SK-N-SH (cell line): ENCODE measurements around the gene PABPN1L.

ENCODE experiments used
- CHD2 ChIP-seq: fragments of 150-350 bp; IDR thresholded peaks from 2 replicates; pipeline ENCODE4 v1.6.1; 2018; ENCODE audit warnings: low read length; ENCODE audit not compliant: partially characterized antibody
- EP300 ChIP-seq, 2 experiments: IDR thresholded peaks; 2 replicates each; pipeline versions ENCODE4 v1.4.0 to v1.6.1; 2012; ENCODE audit warnings: borderline replicate concordance in 1 of 2, low read depth in 1 of 2, low read length in 1 of 2
- POLR2AphosphoS5 ChIP-seq: IDR thresholded peaks from 2 replicates; pipeline ENCODE4 v1.6.1; 2012; ENCODE audit warnings: low read depth, low read length
- SIN3A ChIP-seq: IDR thresholded peaks from 2 replicates; pipeline ENCODE4 v1.6.1; 2012; ENCODE audit warnings: low read depth, mild to moderate bottlenecking, low read length, moderate library complexity, borderline replicate concordance
- YY1 ChIP-seq: IDR thresholded peaks from 2 replicates; pipeline ENCODE4 v1.4.0; 2012; ENCODE audit warnings: low read depth, mild to moderate bottlenecking
- TF ChIP-seq, protein P1 (sequence below): fragments of 200-600 bp; sonication (generic); IDR thresholded peaks from 2 replicates; pipeline ENCODE4 v1.6.1; 2017; ENCODE audit warnings: antibody characterized with exemption, mild to moderate bottlenecking, moderate library complexity
- TF ChIP-seq, protein P2 (sequence below): IDR thresholded peaks from 2 replicates; pipeline ENCODE4; 2012
- TF ChIP-seq, protein P3 (sequence below): fragments of 150-350 bp; IDR thresholded peaks from 2 replicates; pipeline ENCODE4 v1.6.1; 2017; ENCODE audit warnings: antibody characterized with exemption, low read length, low read depth, borderline replicate concordance

DNA sequence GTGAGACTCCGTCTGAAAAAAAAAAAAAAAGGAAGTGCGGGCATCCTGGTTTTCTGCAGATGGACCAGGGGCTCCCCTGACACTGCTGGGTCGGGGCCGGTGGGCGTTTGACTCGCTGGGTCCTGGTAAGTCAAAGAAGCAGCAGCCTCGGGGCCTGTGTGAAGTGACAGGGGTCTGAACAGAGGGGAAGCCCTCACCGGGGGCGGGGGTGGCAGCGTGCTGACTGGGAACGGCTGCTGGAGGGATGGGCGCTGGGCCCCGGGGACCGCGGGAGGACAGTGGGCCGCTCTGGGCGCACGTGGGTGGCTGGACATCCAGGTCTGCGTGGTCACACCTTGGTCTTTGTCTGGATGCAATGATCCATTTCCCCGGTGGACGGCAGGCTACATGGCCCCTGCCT lies 17.9 kb downstream of the PABPN1L start:
- TF ChIP-seq, protein P1, sequence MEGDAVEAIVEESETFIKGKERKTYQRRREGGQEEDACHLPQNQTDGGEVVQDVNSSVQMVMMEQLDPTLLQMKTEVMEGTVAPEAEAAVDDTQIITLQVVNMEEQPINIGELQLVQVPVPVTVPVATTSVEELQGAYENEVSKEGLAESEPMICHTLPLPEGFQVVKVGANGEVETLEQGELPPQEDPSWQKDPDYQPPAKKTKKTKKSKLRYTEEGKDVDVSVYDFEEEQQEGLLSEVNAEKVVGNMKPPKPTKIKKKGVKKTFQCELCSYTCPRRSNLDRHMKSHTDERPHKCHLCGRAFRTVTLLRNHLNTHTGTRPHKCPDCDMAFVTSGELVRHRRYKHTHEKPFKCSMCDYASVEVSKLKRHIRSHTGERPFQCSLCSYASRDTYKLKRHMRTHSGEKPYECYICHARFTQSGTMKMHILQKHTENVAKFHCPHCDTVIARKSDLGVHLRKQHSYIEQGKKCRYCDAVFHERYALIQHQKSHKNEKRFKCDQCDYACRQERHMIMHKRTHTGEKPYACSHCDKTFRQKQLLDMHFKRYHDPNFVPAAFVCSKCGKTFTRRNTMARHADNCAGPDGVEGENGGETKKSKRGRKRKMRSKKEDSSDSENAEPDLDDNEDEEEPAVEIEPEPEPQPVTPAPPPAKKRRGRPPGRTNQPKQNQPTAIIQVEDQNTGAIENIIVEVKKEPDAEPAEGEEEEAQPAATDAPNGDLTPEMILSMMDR, result no peak
- TF ChIP-seq, protein P2, sequence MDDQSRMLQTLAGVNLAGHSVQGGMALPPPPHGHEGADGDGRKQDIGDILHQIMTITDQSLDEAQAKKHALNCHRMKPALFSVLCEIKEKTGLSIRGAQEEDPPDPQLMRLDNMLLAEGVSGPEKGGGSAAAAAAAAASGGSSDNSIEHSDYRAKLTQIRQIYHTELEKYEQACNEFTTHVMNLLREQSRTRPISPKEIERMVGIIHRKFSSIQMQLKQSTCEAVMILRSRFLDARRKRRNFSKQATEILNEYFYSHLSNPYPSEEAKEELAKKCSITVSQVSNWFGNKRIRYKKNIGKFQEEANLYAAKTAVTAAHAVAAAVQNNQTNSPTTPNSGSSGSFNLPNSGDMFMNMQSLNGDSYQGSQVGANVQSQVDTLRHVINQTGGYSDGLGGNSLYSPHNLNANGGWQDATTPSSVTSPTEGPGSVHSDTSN, result no peak
- no peak for TF ChIP-seq SIN3A
- TF ChIP-seq POLR2AphosphoS5, result no peak
- TF ChIP-seq CHD2, result no peak
- TF ChIP-seq, protein P3, sequence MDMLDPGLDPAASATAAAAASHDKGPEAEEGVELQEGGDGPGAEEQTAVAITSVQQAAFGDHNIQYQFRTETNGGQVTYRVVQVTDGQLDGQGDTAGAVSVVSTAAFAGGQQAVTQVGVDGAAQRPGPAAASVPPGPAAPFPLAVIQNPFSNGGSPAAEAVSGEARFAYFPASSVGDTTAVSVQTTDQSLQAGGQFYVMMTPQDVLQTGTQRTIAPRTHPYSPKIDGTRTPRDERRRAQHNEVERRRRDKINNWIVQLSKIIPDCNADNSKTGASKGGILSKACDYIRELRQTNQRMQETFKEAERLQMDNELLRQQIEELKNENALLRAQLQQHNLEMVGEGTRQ, result no peak
- TF ChIP-seq EP300 (IDR thresholded peaks at IDR 0.05; ENCODE audit: borderline replicate concordance in 1 of 2, low read depth in 1 of 2, low read length in 1 of 2), result no peak
- TF ChIP-seq YY1, result no peak
